DND-41 (cell line): ENCODE data around the gene NOD2.

Experiments used
- EZH2 ChIP-seq: IDR thresholded peaks from 3 replicates; pipeline ENCODE4 v1.6.1; 2012; ENCODE audit warnings: borderline replicate concordance, low read depth, mild to moderate bottlenecking, moderate library complexity, low read length, inconsistent platforms; ENCODE audit not compliant: severe bottlenecking
- TF ChIP-seq, protein P1 (sequence below): IDR thresholded peaks from 2 replicates; pipeline ENCODE4 v1.5.1; 2012; ENCODE audit warnings: borderline replicate concordance, low read length, moderate library complexity, mild to moderate bottlenecking; ENCODE audit not compliant: poor library complexity, severe bottlenecking; ENCODE audit errors: extremely low read depth

GRCh38 chr16:50704245-50704644, 10.8 kb downstream of the NOD2 start:
- TF ChIP-seq, protein P1, sequence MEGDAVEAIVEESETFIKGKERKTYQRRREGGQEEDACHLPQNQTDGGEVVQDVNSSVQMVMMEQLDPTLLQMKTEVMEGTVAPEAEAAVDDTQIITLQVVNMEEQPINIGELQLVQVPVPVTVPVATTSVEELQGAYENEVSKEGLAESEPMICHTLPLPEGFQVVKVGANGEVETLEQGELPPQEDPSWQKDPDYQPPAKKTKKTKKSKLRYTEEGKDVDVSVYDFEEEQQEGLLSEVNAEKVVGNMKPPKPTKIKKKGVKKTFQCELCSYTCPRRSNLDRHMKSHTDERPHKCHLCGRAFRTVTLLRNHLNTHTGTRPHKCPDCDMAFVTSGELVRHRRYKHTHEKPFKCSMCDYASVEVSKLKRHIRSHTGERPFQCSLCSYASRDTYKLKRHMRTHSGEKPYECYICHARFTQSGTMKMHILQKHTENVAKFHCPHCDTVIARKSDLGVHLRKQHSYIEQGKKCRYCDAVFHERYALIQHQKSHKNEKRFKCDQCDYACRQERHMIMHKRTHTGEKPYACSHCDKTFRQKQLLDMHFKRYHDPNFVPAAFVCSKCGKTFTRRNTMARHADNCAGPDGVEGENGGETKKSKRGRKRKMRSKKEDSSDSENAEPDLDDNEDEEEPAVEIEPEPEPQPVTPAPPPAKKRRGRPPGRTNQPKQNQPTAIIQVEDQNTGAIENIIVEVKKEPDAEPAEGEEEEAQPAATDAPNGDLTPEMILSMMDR = no peak
- no peak for TF ChIP-seq EZH2
